Esophagus (tissue), 2 donors: ENCODE measurements around the gene PYGO1. TPM values are rescaled to one million over a fixed set of nuclear protein-coding genes. Genes with fewer than 3 reads are reported as not detected.

ENCODE experiments used
- H3K27ac ChIP-seq, 2 donors: one replicate each; pipeline ENCODE4 v1.5.1; 2013; ENCODE audit warnings: low read depth in 2 of 2, mild to moderate bottlenecking in 2 of 2, inconsistent platforms in 1 of 2, low read length in 1 of 2, moderate library complexity in 1 of 2
- H3K27me3 ChIP-seq, 2 donors: one replicate each; pipeline ENCODE4 v1.6.1; 2013; ENCODE audit warnings: low read length in 2 of 2, control low read depth in 1 of 2, mild to moderate bottlenecking in 1 of 2; ENCODE audit not compliant: insufficient read depth in 2 of 2, control insufficient read depth in 1 of 2
- H3K36me3 ChIP-seq, 2 donors: one replicate each; pipeline ENCODE4 v1.6.1; 2013; ENCODE audit warnings: low read length in 1 of 2; ENCODE audit not compliant: control insufficient read depth in 2 of 2, insufficient read depth in 2 of 2
- H3K4me1 ChIP-seq, 2 donors: one replicate each; pipeline ENCODE4 v1.6.1; 2013; ENCODE audit warnings: low read length in 1 of 2; ENCODE audit not compliant: control insufficient read depth in 2 of 2, insufficient read depth in 2 of 2
- H3K4me3 ChIP-seq, 2 donors: one replicate each; pipeline ENCODE4 v1.5.1; 2013; ENCODE audit warnings: low read length in 2 of 2, mild to moderate bottlenecking in 2 of 2, low read depth in 1 of 2, moderate library complexity in 1 of 2
- H3K9me3 ChIP-seq, 2 donors: one replicate each; pipeline ENCODE4 v1.6.1; 2013; ENCODE audit warnings: mild to moderate bottlenecking in 2 of 2, low read depth in 1 of 2, low read length in 1 of 2, moderate library complexity in 1 of 2; ENCODE audit not compliant: control insufficient read depth in 2 of 2, insufficient read depth in 1 of 2
- WGBS, 2 donors: extraction: QIAGEN DNeasy Blood & Tissue Kit; methylation state at CpG; one replicate each; pipeline ENCODE4 v1.1.7; 2013; 5-methylcytosine and 5-hydroxymethylcytosine counted together
- polyA plus RNA-seq, 2 donors: library from polyadenylated mRNA; stranded (reverse); fragments of 200-250 nt; gene quantifications; one replicate each; pipeline ENCODE4 v1.2.3, GENCODE V29; 2013
- donor health status: healthy with polysubstance abuse.
- donor health status: Bipolar disorder and iron deficiency.

The PYGO1 gene
- polyA plus RNA-seq, 2 donors, result 0.62 to 0.65 TPM

DNA sequence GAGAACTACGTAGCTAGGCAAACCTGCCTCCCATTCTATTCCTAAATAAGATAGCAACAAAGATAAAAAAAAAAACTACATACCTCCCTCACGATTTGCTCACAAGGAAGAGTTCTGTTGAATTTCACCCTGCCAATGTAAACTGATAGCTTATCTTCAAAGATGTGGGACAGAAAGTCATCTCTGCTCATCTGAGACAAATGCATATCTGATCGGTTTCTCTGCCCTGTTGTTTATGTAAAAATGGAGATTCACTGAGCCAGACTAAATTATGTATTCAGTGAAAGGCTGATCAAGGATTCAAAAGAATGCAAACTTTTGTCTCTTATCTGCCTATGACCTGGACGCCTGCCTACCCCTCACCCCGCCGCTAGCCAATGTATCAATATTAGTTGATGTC is 11.2 kb downstream of the PYGO1 start:
- WGBS, 2 donors, result 80 to 82% methylated on average over 6 of the region's 6 CpGs
- Histone ChIP-seq H3K27ac (no peak overlapping the region), H3K27me3 (no peaks in the 10 kb centered on the region), H3K4me3 (no peak overlapping the region), H3K4me1 (no peaks in the 10 kb centered on the region), H3K9me3 (no peaks in the 10 kb centered on the region), H3K36me3 (no peaks in the 10 kb centered on the region)

DNA sequence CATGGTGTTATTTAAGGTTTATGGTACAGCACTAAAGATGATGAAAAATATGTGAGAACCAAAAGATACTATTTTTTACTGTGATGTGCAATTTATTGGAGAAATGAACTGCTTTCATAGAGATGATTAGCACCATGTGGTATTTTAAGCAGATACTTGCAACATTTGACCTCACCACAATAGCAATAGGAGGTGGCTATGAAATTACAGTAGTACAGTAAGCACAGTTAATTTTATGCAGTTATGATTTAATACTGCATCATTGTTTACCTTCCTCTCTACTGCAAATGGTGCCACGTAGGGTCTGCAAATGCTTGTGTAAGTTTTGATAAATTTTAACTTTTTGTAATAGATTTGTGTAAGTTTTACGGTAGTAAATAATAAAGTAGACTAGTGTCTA is 14.0 kb downstream of the PYGO1 start:
- Histone ChIP-seq H3K27ac (no peak overlapping the region), H3K27me3 (no peaks in the 10 kb centered on the region), H3K9me3 (no peaks in the 10 kb centered on the region), H3K4me1 (no peaks in the 10 kb centered on the region), H3K4me3 (no peak overlapping the region), H3K36me3 (no peaks in the 10 kb centered on the region)
- WGBS, 2 donors, result 78 to 91% methylated on average over 2 of the region's 2 CpGs

DNA sequence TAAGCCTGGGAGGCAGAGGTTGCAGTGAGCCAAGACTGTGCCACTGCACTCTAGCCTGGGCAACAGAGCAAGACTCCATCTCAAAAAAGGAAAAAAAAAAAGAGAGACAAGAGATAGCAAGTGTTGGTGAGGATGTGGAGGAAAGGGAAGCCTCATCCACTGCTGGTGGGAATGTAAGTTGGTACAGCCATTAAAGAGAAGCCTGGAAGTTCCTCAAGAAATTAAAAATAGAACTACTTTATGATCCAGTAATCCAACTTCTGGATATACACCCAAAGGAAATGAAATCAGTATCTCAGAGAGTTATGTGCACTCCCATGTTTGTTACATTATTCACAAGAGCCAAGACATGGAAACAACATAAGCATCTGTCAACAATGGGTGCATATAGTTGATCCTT is 14.9 kb downstream of the PYGO1 start:
- no peak overlapping the region for H3K4me3 ChIP-seq
- H3K9me3 ChIP-seq, result no peaks in the 10 kb centered on the region
- H3K4me1 ChIP-seq, result no peaks in the 10 kb centered on the region
- H3K27me3 ChIP-seq, result no peaks in the 10 kb centered on the region
- no peak overlapping the region for H3K27ac ChIP-seq
- no peaks in the 10 kb centered on the region for H3K36me3 ChIP-seq

DNA sequence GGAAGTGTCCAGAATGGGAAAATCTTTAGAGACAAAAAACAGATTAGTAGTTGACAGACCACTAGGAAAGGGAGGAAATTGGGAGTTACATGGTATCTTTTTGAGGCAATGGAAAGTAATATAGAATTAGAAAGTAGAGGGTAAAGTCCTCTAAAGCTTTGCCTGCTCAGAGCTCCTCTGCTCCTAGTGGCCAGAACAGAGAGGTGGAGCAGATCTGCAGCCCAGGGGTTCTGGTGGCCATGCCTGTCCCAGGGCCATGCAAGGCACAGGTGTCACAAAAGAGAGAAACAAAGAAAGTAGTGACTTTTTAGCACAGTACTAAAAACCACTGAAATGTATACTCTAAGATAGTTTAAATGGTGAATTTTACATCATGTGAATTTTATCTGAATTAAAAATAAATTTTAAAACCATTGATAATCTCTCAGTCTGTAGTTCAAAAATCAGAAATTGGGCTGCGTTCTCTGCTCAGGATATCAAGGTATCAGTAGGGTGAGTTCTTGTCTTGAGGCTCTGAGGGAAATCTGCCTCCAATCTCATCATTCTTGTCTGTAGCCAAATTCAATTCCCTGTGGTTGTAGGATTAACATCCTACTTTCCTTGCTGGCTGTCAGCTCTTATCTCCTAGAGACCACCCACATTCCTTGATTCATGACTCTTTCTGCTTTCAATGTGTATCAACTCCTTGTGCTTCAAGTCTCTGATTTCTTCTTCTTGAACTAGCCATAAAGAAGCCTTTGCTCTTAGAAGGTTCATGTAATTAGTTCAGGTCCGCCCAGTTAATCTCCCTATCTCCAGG is 23.6 kb downstream of the PYGO1 start:
- Histone ChIP-seq H3K36me3 (no peaks in the 10 kb centered on the region), H3K9me3 (no peaks in the 10 kb centered on the region), H3K27me3 (no peaks in the 10 kb centered on the region), H3K4me1 (no peaks in the 10 kb centered on the region), H3K27ac (no peak overlapping the region), H3K4me3 (no peak overlapping the region)
- 87 to 94% methylated on average over 2 of the region's 2 CpGs for WGBS, 2 donors

DNA sequence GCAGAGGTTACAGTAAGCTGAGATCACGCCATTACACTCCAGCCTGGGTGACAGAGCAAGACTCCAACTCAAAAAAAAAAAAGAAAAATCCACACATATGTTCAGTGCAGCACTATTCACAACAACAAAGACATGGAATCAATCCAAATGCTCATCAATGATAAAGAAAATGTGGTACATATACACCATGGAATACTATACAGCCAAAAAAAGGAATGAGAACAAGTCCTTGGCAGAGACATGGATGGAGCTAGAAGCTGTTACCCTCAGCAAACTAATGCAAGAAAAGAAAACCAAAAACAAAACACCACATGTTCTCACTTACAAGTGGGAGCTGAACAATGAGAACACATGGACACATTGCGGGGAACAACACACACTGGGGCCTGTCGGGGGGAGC is 25.5 kb downstream of the PYGO1 start:
- Histone ChIP-seq H3K27me3 (no peaks in the 10 kb centered on the region), H3K4me3 (no peak overlapping the region), H3K4me1 (no peaks in the 10 kb centered on the region), H3K9me3 (no peaks in the 10 kb centered on the region), H3K27ac (no peak overlapping the region), H3K36me3 (no peaks in the 10 kb centered on the region)
- WGBS, 2 donors, result 90 to 94% methylated on average over 3 of the region's 3 CpGs

DNA sequence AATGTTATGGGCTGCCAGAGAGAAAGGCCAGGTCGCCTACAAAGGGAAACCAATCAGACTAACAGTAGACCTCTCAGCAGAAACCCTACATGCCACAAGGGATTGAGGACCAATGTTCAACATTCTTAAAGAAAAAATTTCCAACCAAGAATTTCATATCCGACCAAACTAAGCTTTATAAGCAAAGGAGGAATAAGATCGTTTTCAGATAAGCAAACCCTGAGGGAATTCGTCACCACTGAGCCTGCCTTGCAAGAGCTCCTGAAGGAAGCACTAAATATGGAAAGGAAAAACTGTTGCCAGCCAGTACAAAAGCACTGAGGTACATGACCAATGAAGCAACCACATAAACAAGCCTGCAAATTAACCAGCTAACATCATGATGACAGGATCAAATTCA is 33.1 kb downstream of the PYGO1 start:
- no peak overlapping the region for H3K4me3 ChIP-seq
- H3K27me3 ChIP-seq, result no peaks in the 10 kb centered on the region
- H3K27ac ChIP-seq, result no peak overlapping the region
- no peaks in the 10 kb centered on the region for H3K4me1 ChIP-seq
- no peaks in the 10 kb centered on the region for H3K36me3 ChIP-seq
- peaks cover 0 to 3% of the 10 kb centered on the region in 2 donors for H3K9me3 ChIP-seq
- WGBS, 2 donors, result 90 to 92% methylated on average over 4 of the region's 4 CpGs

DNA sequence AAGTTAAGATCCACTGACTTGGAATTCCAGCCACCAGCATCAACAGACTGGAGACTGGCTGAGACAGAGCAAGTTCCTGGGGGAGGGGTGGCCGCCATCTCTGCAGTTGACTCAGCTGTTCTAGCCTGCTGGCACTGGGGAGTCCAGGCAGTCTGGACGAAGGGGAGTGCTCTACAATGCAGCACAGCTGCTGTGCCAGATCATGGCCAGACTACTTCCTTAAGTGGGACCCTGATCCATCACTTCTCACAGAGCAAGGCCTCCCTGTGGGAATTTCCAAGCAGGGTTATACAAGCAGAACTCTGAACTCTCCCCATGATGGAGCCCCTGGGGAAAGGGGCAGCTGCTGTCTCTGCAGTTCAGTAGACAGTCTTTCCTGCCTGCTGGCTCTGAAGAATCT is 35.2 kb downstream of the PYGO1 start:
- WGBS, 2 donors, result 73 to 80% methylated on average over 2 of the region's 2 CpGs
- Histone ChIP-seq H3K4me1 (no peaks in the 10 kb centered on the region), H3K4me3 (no peak overlapping the region), H3K27me3 (no peaks in the 10 kb centered on the region), H3K36me3 (no peaks in the 10 kb centered on the region), H3K27ac (no peak overlapping the region), H3K9me3 (peaks cover 0 to 3% of the 10 kb centered on the region in 2 donors)

DNA sequence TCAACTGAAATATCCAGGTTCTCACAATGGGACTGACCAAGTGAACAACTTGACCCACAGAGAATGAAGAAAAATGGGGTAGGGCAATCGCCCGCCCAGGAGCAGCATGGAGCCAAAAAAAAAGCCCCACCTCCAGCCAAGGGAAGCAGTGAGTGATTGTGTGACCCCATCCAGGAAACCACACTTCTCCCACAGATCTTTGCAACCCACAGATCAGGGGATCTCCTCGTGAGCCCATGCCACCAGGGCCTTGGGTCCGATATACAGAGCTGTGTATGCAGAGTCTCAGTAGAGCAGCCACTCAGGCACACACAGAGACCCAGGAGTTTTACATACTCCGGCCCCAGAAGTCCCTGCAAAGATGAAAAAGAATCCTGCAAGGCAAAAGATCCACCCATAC is 35.7 kb downstream of the PYGO1 start:
- Histone ChIP-seq H3K9me3 (peaks cover 0 to 3% of the 10 kb centered on the region in 2 donors), H3K27me3 (no peaks in the 10 kb centered on the region)
- WGBS, 2 donors, result 78 to 83% methylated on average over 5 of the region's 5 CpGs

DNA sequence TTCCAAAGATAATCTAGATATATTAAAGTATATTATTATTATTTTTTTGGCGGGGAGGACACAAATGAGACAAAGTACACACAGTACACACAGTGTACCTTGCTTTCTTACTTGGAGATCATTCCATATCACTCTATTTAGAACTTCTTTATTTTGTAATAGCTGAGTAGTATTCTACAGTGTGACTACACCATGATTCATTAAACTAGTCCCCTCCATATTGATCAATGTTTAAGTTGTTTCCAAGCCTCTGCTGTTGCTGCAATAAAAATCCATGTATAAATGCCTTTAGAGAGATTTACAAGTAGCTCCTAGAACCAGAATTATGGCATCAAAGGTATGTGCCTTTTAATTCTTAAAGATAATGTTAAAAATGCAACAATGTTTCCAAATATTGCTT is 38.8 kb downstream of the PYGO1 start:
- Histone ChIP-seq H3K27me3 (no peaks in the 10 kb centered on the region), H3K27ac (no peak overlapping the region), H3K36me3 (no peaks in the 10 kb centered on the region), H3K9me3 (peaks cover 0 to 3% of the 10 kb centered on the region in 2 donors), H3K4me3 (no peak overlapping the region), H3K4me1 (no peaks in the 10 kb centered on the region)
- 94 to 100% methylated on average over 1 of the region's 1 CpG for WGBS, 2 donors

More for the DNA sequence above, 35.7 kb downstream of the PYGO1 start:
- Histone ChIP-seq H3K27ac (no peak overlapping the region), H3K4me1 (no peaks in the 10 kb centered on the region), H3K4me3 (no peak overlapping the region), H3K36me3 (no peaks in the 10 kb centered on the region)

DNA sequence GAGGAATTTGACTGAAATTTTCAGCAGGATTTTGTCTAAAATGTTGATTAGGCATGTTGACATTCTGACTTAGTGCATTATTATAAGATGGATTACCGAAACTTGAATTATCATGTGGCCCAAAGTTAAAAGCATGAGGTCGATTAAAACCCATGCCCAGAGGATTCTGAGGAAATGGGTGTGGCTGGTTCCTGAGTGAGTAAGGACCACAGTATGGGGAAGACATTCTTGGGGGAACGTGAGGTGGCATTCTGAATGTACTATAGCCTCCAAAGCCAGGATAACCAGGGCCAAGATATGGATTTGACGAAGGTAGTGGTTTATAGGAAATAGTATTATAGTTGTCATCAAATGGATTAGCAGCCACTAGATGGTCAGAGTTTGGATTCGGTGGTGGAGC is 41.4 kb downstream of the PYGO1 start:
- Histone ChIP-seq H3K4me1 (no peaks in the 10 kb centered on the region), H3K4me3 (no peak overlapping the region), H3K27me3 (no peaks in the 10 kb centered on the region), H3K9me3 (no peaks in the 10 kb centered on the region), H3K36me3 (no peaks in the 10 kb centered on the region), H3K27ac (no peak overlapping the region)
- WGBS, 2 donors, result 69 to 72% methylated on average over 5 of the region's 5 CpGs
